HepG2 (cell line): Measurements from ENCODE around the gene MAP1B. TPM values are rescaled to one million over a fixed set of nuclear protein-coding genes. Genes with fewer than 3 reads are reported as not detected.

ENCODE experiments used
- CERS6 ChIP-seq: sonication (generic); formaldehyde crosslinking; IDR thresholded peaks from 2 replicates; pipeline ENCODE4 v1.5.0; 2020; ENCODE audit warnings: missing genetic modification reagents
- HNRNPK ChIP-seq: fragments of 200-400 bp; formaldehyde crosslinking; IDR thresholded peaks from 2 replicates; pipeline ENCODE4 v1.6.1; 2018; ENCODE audit warnings: low read length, low read depth, moderate library complexity, mild to moderate bottlenecking; ENCODE audit not compliant: poor library complexity, severe bottlenecking
- KMT2B ChIP-seq: IDR thresholded peaks from 2 replicates; pipeline ENCODE4 v1.6.1; 2016; ENCODE audit warnings: missing genetic modification reagents, missing compliant biosample characterization
- MATR3 ChIP-seq: sonication (generic); formaldehyde crosslinking; IDR thresholded peaks from 2 replicates; pipeline ENCODE4 v1.4.0; 2020; ENCODE audit warnings: missing genetic modification reagents
- MED1 ChIP-seq: sonication (generic); formaldehyde crosslinking; IDR thresholded peaks from 2 replicates; pipeline ENCODE4 v1.4.0; 2020; ENCODE audit warnings: missing genetic modification reagents
- MTF2 ChIP-seq: sonication (generic); formaldehyde crosslinking; IDR thresholded peaks from 2 replicates; pipeline ENCODE4 v1.5.0; 2020; ENCODE audit warnings: missing genetic modification reagents, borderline replicate concordance
- MYPOP ChIP-seq: sonication (generic); formaldehyde crosslinking; IDR thresholded peaks from 2 replicates; pipeline ENCODE4 v1.8.1; 2023; ENCODE audit warnings: mild to moderate bottlenecking, moderate library complexity, missing genetic modification reagents
- PHF21A ChIP-seq: sonication (generic); formaldehyde crosslinking; IDR thresholded peaks from 2 replicates; pipeline ENCODE4 v1.5.0; 2020; ENCODE audit warnings: mild to moderate bottlenecking, missing genetic modification reagents
- PRDM15 ChIP-seq: sonication (generic); formaldehyde crosslinking; IDR thresholded peaks from 2 replicates; pipeline ENCODE4 v1.4.0; 2020; ENCODE audit warnings: missing genetic modification reagents
- SMAD3 ChIP-seq: sonication (generic); formaldehyde crosslinking; IDR thresholded peaks from 2 replicates; pipeline ENCODE4 v1.4.0; 2020; ENCODE audit warnings: missing genetic modification reagents
- SMARCC2 ChIP-seq: fragments of 450-650 bp; IDR thresholded peaks from 2 replicates; pipeline ENCODE4 v1.6.1; 2017; ENCODE audit warnings: antibody characterized with exemption, mild to moderate bottlenecking
- SOX6 ChIP-seq, 2 experiments: fragments of 450-650 bp in 1 of 2; sonication (generic) in 1 of 2; formaldehyde crosslinking in 1 of 2; IDR thresholded peaks; 2 replicates each; pipeline versions ENCODE4 v1.4.0 to v1.6.1; 2017 to 2020; ENCODE audit warnings: antibody characterized with exemption in 1 of 2, mild to moderate bottlenecking in 1 of 2, missing genetic modification reagents in 1 of 2
- ZNF224 ChIP-seq: sonication (generic); formaldehyde crosslinking; IDR thresholded peaks from 2 replicates; pipeline ENCODE4 v1.5.0; 2020; ENCODE audit warnings: mild to moderate bottlenecking, missing genetic modification reagents
- ZNF512 ChIP-seq: sonication (generic); formaldehyde crosslinking; IDR thresholded peaks from 2 replicates; pipeline ENCODE4 v1.4.0; 2020; ENCODE audit warnings: mild to moderate bottlenecking, missing genetic modification reagents
- ZNF609 ChIP-seq: sonication (generic); formaldehyde crosslinking; IDR thresholded peaks from 2 replicates; pipeline ENCODE4 v1.4.0; 2020; ENCODE audit warnings: mild to moderate bottlenecking, missing genetic modification reagents, borderline replicate concordance
- ZNF790 ChIP-seq: sonication (generic); formaldehyde crosslinking; IDR thresholded peaks from 2 replicates; pipeline ENCODE4 v1.8.0; 2022; ENCODE audit warnings: missing genetic modification reagents, mild to moderate bottlenecking, borderline replicate concordance
- polyA plus RNA-seq, 8 experiments: library from polyadenylated mRNA; depleted of rRNA in 3 of 8; stranded (reverse) in 7 of 8; unstranded in 1 of 8; fragments of >200 nt; fragmentation: Illumina TruSeq in 4 of 8; extraction: Trizol in 4 of 8; gene quantifications; 2 replicates each; pipeline versions ENCODE4 v1.2.1 to v1.2.3, GENCODE V29; 2011 to 2016; ENCODE audit warnings: low read depth in 4 of 8, missing spikeins in 1 of 8, mixed read lengths in 1 of 8; ENCODE audit not compliant: insufficient read depth in 1 of 8
- total RNA-seq, 5 experiments: library from RNA; depleted of rRNA; stranded (reverse); fragments of >200 nt; fragmentation: Illumina TruSeq; extraction: Trizol; gene quantifications; 2 replicates each; pipeline ENCODE4 v1.2.3, GENCODE V29; 2016; ENCODE audit warnings: low read depth in 1 of 5

MAP1B gene
- total and polyA plus RNA-seq, 2 of the 13 experiments (the other 11 are each of a cell fraction or from before 2014, with no cell fraction given): 3.3 to 6.2 TPM

- no peak for TF ChIP-seq PRDM15 (CRISPR knock-in tag)
- TF ChIP-seq MED1 (CRISPR knock-in tag): peak; percentile 65
- TF ChIP-seq SMAD3 (CRISPR knock-in tag): peak; percentile 83; the same call in 1 of the 2 replicates
- TF ChIP-seq ZNF224: no peak
- no peak for TF ChIP-seq SMARCC2
- TF ChIP-seq SOX6 (IDR thresholded peaks at IDR 0.05): no peak
- peak; percentile 98 for TF ChIP-seq SOX6 (CRISPR knock-in tag; IDR thresholded peaks at IDR 0.05)
- no peak for TF ChIP-seq ZNF790 (CRISPR knock-in tag)
- TF ChIP-seq ZNF512 (CRISPR knock-in tag): no peak
- TF ChIP-seq CERS6 (CRISPR knock-in tag): no peak
- TF ChIP-seq ZNF609 (CRISPR knock-in tag): peak; percentile 57; the same call in 1 of the 2 replicates
- no peak for TF ChIP-seq MTF2 (CRISPR knock-in tag)
- TF ChIP-seq MATR3: no peak
- no peak for TF ChIP-seq HNRNPK
- TF ChIP-seq KMT2B (CRISPR knock-in tag): no peak
- peak; percentile 46; the same call in 1 of the 2 replicates for TF ChIP-seq MYPOP (CRISPR knock-in tag)
- TF ChIP-seq PHF21A: peak; percentile 76
Measured at GRCh38 chr5:72241346-72242003, 134.2 kb downstream of the MAP1B start (continued).
